AG20443 (cell line): Measurements from ENCODE around the gene XIRP2.
"Not testable (repeated sequence)": the region's sequence is repeated elsewhere in the genome, so short reads cannot be mapped to it uniquely, and the experiment has no call there.

Source experiments
- DNase-seq: peaks from one replicate; pipeline ENCODE4 v3.0.0; 2012; ENCODE audit warnings: low spot score, mixed read lengths

XIRP2 gene

DNA sequence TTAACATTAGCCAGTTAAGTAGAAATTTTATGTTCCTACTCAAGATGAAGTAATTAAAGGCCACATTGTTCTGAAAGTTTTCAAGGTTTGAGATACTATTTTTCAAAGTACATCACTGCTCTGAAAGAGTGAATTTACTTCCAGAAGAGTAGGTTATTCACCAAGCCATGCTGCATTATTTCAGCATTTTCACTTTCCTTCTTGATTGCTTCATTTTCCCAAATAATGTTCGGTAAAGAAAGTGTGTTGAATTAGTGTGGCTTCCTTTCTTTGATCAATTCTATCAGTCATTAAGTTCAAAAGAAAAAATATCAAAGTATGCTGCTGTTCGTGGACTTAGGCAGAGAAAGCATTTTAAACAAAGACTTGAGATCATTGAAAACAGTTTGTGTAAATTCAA is 310.3 kb downstream of the XIRP2 start:
- no peak for DNase-seq

DNA sequence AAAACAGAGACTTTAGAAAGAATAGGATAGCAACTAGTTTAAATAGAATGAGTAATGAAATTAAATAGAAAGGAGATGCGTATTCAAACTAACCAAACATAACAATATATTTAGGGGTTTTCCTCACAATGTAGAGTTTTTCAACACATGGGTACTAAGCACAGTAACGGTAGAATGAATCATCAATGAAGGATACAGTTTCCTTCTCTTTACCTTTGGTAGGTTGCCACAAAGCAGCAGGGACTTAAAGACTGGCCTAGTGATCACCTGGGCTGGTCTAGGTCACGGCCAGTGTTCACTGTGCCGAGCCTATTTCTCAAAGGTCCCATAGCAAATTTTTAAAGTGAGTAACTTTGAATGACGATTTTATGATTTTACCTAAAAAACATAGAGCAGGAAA is 311.7 kb downstream of the XIRP2 start:
- DNase-seq, result no peak

DNA sequence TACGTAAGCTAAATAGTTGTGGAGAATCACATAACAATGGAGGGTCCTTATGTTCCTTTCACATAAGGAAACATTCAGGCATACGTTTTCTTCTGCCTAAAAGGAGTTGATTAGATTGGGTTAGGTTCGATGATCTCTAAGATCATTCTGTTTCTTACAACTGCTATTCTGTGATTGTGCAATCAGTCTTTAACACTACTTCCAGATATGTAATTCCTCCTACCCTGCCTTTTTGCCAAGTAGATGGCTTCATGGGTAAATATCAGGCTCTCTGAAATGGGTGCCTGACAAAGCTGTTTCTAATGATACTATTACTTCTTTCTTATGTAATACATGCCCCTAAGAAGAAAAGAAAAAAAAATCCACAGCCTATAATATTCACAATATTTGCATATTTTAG is 321.5 kb downstream of the XIRP2 start:
- peak; percentile 16 for DNase-seq

DNA sequence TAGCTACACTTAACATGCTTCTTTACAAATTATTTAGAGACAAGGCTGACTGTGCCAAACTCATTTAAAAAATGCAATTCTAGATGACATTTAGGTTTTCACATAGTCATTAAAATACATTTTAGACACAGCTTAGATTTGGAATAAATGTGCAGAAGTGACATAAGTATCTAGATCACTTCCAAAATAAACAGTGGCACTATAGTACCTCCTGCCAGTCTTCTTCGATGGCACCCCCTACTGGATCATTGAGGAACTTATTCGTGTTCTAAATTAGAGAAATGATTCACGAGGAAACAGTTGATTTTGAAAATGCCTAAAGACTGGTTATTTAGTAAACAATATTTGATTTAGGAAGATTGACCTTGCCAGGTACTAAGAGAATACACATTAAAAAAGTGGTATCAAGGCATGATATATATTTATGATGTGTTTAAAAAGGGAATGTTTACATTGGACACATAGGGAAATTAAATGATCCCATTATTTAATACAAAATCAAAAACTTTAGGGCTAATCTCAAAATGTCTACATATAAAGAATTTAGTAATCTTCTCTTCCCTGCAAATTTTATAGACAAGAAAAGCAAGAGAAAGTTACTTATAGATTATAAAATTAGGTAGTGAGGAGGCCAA is 323.9 kb downstream of the XIRP2 start:
- DNase-seq, result peak; percentile 67

DNA sequence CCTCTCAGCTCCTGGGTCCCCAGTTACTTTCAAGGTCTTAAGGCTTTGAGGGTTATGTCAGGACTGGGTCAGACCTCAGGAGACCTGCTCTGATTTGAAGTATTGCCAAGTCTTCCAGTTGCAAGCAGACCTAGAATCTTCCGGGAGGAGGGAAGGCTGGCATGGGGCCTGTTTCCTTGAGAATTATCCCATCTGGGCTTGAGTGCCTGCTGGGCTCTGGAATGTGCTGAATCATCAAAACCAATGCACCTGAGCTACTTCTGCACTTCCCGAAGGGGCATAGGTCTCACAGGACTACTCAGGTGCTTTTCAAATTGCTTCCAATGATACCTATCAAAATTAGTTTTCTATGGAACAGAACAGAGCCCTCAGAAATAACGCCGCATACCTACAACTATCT is 327.3 kb downstream of the XIRP2 start:
- no peak for DNase-seq

DNA sequence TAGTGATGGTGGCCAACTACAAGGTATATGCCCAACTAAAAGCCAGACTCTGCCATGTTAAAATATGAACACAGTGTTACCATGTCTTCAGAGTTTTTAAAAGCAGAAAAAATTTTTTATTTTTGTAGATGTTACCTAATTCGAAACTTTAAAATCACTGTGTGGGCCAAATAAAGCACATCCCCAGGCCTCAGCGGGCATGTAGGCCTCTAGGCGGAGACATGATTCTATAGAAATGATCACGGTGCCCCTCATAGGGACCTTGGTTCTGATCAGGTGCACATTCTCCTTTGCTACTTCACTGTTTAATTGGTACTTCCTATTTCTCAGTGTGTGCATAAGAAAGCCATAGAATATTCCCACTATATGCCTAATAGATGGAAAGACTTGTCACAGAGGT is 349.2 kb downstream of the XIRP2 start:
- no peak for DNase-seq

DNA sequence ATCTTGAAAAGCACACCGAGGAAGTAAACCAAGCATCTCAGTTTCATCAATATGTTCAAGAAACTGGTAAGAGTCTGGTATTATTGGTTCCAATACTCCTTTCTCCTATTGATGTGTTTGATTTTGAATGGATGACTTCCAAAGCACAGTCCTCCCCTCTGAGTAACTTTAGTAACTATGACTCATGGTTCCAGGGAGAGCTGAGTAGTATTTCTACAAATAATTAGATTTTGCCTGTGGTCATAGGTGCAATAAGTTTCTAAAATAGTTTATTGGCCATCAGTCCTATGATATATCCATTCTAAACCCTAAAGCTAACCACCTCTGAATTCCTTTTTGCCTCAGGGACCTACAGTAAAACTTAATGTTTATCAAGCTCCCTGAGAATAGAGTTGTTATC is 352.4 kb downstream of the XIRP2 start:
- DNase-seq, result no peak

DNA sequence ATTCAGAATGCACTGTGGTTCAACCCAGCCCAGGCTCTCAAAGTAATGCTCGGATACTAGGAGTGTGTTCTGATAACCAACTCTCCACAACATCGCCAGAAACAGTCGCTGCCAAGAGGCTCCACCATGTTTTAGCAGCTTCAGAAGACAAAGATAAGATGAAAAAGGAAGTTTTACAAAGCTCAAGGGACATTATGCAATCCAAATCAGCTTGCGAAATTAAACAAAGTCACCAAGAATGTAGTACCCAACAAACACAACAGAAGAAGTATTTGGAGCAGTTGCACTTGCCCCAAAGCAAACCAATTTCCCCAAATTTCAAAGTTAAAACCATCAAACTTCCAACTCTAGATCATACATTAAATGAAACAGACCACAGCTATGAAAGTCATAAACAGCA is 360.9 kb downstream of the XIRP2 start:
- DNase-seq, result no peak

DNA sequence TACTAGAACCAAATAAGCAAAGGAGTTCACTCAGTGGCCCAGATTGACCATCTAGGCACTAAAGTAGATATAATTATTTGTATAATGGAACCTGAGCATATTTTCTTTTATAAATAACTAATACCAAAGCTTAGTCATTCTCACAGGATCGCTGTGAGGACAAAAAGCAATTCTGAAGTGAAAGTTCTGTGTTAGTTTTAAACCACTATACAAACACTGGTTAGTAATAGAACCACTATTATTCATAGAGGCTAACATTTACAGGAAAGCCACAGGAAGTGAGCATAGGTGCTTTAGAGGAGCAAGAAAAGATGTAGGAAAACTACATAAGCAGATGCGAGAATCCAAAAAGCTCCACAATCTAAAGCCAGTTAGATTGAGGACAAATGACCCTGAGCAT is 364.7 kb downstream of the XIRP2 start:
- DNase-seq, result no peak

DNA sequence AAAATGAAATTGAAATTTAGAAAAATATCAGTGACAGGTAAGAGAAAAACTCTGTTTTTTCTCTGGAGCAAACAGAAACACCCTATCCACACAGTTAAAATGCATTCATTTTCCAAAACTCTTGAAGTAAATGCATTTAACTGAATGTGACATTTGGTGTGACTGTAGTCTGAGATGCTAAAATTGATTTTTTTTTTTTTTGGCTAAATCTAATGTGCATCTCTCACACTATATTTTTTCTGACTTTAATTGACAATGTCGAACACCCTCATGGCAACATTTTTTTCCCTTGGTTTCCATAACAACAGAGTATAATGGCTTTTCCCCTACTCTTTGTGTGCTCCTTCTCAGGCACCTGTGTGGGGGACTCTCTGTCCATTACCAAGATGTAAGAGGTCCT is 366.4 kb downstream of the XIRP2 start:
- no peak for DNase-seq

DNA sequence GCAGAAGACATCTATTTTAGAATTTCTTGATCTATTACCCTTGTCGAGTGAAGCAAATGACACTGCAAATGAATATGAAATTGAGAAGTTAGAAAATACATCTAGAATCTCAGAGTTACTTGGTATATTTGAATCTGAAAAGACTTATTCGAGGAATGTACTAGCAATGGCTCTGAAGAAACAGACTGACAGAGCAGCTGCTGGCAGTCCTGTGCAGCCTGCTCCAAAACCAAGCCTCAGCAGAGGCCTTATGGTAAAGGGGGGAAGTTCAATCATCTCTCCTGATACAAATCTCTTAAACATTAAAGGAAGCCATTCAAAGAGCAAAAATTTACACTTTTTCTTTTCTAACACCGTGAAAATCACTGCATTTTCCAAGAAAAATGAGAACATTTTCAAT is 370.4 kb downstream of the XIRP2 start:
- DNase-seq, result no peak

DNA sequence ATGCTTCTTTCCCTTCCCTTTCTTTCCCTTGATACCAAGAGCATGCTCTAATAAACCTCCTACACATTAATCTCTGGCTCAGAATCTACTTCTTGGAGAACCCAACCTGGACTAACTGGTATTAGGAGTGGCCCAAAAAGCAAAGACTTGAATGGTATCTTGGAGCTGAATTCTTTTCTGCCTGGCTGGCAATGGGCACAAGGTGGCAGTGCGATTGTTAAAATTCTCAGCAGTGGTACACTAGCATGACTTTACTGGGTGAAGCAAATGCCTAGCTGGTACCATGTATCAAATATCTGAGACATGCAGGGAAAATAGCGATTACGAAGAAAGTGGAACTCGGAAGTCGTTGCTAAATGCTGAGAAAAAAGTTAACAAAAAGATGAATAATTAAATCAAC is 376.1 kb downstream of the XIRP2 start:
- no peak for DNase-seq

DNA sequence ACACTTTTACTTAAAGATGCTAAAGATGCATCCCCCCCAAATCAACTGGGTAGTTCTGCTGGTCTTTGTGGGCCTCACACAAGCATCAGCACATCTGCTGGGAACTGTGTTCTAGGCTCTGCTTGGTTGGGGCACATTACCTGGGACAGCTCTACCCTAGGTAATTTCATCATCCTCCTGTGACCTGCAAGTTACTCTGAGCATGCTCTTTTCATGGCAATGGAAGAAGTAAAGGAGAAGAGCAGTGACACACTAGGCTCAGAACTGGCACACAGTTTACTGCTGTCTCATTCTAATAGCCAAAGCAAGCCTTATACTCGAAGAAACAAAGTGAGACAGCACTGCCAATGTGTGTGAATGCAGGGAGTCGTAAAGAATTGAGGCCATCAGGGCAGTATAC is 376.7 kb downstream of the XIRP2 start:
- no peak for DNase-seq

DNA sequence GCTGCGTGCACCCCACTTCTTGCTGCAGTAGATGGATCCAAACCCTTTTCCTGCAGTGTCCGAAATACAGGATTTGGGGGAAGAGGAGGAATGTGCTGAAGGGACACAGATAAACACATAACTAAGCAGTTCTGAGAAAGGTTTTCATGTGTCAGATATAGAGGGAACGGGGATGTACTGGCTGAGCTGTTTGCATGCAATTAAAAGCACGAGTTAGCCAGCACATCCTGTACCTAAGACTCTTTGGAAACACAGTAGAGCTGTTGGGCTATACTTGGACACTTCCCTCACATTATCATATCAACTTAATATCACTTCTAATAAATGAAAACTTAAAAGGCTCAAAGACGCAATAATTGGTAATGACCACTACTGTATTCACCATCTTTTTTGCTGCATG is 377.4 kb downstream of the XIRP2 start:
- DNase-seq, result no peak

DNA sequence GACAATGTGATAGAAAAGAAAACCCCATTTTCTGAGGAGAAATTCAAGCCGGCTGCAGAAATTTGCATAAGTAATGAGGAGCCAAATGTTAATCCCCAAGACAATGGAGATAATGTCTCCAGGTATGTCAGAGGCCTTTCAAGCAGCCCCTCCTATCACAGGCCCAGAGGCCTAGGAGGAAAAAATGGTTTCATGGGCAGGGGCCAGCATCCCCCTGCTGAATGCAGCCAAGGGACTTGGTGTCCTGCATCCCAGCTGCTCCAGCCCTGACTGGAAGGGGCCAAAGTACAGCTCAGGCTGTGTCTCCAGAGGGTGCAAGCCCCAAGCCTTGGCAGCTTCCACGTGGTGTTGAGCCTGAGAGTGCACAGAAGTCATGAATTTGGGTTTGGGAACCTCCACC is 380.0 kb downstream of the XIRP2 start:
- not testable (repeated sequence) for DNase-seq

DNA sequence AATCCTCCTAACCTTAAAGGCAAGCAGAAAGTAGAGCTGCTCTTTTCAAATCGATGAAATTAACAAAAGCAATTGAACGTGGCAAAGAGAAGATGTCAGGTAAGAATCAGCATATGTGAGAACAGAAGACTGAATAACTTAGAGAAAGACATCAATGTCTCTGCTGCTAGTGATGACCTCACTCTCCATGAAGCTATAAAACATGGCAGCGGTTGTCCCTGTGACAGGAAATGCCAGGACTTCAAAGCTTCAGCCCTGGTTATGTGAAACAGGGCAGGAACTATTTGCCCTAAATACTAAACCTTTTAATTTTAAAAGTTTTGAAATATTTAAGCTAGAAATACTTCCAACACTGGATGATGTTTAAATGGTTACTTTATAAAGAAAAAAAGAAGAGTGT is 383.7 kb downstream of the XIRP2 start:
- DNase-seq, result no peak

DNA sequence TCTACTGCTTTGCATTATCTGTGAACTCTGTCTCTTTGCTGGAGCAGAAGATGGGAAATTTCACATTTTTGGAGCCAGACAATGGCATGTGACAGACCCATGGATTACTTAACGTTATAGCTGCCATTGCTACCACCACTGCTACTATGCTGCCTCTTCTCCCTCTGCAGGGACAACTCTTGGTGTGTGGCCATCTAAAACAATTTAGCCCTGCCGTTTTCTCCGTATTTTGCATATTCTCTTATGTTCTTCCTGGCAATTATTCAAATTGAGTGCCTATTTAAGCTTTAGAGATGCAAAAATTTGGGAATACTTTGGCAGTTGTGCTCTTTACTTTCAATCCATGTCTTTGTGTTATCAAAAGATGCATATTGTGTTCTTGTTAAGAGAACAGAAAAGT is 386.8 kb downstream of the XIRP2 start:
- no peak for DNase-seq

DNA sequence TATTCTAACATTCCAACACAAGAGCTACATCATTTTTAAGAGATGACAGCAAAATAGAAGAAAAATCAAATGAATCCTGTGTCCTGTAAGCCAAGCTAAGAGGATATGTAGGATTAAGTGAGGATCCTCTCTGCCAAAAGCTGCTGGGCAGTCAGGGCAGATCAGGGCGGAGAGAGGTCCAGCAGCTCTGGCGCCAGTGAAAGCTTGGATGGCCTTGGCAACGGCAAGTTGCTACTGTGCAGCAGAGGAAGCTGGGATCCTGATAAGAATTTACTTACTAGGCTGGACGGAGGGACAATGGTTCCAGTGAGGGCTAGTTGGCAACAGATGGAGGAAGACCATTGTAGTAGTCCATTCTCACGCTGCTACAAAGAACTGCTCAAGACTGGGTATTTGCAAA is 391.5 kb downstream of the XIRP2 start:
- no peak for DNase-seq

DNA sequence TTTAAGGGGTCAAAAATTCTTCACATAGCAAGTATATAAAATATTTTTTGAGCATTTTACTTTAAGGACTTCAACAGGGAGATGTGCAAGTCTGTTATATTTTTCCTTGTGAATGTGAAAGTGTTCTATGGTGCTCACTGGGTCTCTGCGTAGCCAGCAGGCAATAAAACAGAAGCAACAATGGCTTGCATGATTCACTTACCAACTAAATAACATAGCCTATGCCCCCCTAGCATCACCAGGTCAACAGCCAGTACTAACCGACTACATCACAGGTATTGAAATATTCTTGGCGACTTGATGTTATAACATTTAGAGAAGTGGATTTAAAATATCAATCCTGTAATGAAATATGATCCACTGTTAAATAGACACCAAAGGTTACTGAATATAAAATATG is 398.9 kb downstream of the XIRP2 start:
- no peak for DNase-seq

DNA sequence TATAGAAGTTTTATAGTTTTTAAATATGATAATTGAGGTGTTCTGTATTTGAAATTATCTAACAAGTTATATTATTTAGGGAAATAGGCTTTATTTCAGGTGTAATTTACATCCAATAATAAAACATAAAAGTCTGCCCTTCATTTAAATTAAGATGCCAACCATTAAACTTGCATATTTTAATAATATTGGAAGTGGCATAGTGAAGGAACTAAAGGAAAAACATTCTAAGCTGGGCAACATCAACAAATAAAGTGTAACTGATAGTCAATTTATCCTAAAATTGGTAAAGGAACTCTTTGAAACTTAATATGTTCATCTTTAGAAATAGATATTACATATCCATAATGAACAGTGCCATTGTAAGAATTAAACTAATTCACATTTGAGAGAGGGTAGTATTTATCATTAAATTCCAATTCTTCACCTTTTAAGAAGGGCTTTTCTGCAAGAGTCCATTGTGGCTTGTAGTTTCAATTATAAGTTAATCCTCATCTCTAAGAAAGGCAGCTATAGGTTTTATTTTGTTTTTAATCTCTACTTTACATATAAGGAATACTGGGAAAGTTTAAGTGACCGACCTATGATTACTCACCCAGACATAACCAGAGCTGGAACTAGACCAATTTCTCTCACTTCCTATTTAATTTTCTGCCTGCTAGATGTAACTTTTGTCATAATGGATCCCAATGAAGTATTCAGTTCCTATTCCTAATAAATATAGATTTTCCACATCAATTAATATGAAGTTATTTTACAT is 401.6 kb downstream of the XIRP2 start:
- no peak for DNase-seq

DNA sequence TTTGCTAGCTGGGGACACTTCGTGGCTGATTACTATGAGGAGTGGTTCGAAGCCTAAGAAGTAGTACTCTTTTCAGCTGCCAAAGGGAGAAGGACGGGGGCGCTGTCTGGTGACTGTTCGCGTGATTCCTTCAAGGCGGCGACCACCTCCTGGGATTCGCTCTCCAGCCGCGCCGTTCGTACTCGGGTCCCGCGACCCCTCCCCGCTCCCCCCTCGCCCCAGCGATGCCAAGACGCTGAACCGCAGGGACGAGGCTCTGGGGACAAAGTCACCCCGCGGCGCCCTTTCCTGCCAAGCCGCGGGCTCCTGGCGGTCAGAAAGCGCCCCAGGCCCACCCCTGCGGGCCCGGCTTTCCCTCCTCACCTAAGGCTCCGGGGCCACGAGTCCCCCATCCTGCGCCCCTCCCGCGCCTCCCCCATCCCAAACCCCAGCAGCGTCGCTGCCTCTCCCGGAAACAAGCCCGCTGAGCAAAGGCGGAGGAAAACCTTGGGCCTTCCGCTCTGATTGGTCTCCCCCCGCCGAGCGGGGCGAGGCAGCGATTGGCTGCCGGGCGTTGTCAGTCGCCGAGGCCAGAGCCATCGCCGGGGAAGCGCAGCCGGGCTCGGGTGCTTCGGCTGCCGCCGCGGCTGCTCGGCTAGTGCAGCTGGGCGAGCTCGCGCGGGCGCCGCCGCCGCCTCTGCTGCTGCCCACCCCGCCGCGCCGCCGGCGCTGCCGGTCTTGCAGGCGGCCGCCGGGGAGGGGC is 404.3 kb downstream of the XIRP2 start, which contains the start of gene B3GALT1:
Gene B3GALT1 (plus strand): TSS at position 572 of the 742 bp plus-strand sequence.
- peak; percentile 99 for DNase-seq

DNA sequence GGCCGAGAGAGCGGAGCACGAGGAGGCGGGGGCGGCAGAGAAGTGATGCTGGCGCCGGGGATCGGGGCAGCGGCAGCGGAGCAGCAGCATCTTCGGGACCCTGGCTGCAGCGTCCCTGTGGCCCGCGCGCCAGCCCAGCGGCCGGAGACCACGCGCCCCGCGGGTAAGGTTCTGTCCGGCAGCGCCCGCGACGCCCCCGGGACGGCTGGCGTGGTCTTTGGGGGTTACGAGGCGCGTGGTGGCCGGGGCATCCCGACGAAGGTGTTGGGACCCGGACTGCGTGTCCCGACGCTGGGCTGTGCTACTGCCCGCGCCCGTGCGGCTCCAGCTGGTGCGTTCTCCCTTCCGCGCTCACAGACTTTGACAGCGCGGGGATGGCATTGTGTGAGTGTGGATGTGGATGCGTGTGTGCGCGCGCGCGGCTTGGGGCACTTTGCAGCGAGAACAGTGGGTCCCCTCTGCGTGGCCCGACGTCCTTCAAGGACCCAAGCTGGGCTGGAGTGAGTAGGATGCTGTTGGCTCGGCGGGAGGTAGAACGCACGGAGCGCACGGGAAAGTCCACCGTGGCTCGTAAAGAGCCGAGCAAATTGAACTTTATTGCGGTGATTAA is 405.0 kb downstream of the XIRP2 start:
- DNase-seq, result peak; percentile 34
